GM12878 (cell line): ENCODE data around the gene ATP2B1. TPM values are rescaled to one million over a fixed set of nuclear protein-coding genes. Genes with fewer than 3 reads are reported as not detected.

Experiments used
- ATAC-seq: fragments of 200-7000 bp; cut with Tn5 transposase; 3 replicates; pipeline ENCODE4 v1.9.1; 2020; ENCODE audit warnings: mild to moderate bottlenecking, moderate library complexity
- BruUV-seq: library from RNA; stranded (reverse); fragments of 400-500 nt; replicated peaks from 2 replicates; lab custom pipeline; 2021; lab: Mats Ljungman, UMichigan
- CTCF ChIA-PET: fragments of 300-600 bp; sonication (Branson Sonifier 250); formaldehyde crosslinking; extraction: SDS; loops from one replicate; lab custom pipeline; 2021; ENCODE audit warnings: inconsistent platforms; lab: Yijun Ruan, JAX
- POLR2A ChIA-PET: fragments of 350-600 bp; formaldehyde crosslinking; extraction: SDS; loops from one replicate; lab custom pipeline; 2021; ENCODE audit warnings: inconsistent platforms; lab: Charles Lee
- RAD21 ChIA-PET: fragments of 300-600 bp; sonication (Branson Sonifier 250); formaldehyde crosslinking; loops from one replicate; lab custom pipeline; 2023; ENCODE audit warnings: antibody characterized with exemption; ENCODE audit not compliant: unreplicated experiment; lab: Charles Lee
- SMC1A ChIA-PET: fragments of 300-600 bp; sonication (Branson Sonifier 250); formaldehyde crosslinking; loops from one replicate; lab custom pipeline; 2023; ENCODE audit not compliant: unreplicated experiment, uncharacterized antibody; lab: Charles Lee
- DNase-seq: peaks from one replicate; pipeline ENCODE4 v3.0.0-alpha.2; 2011; ENCODE audit warnings: low read depth, low spot score
- FAIRE-seq: peaks from 3 replicates; lab custom pipeline; 2011; peaks lifted over from hg19 to GRCh38; lab: Jason Lieb, UNC
- H2AFZ ChIP-seq: 2 replicates; pipeline ENCODE4 v1.6.0; 2011; ENCODE audit warnings: low read depth, low read length, control low read depth; ENCODE audit not compliant: control insufficient read depth
- H3K27ac ChIP-seq: 2 replicates; pipeline ENCODE4 v1.5.1; 2011; ENCODE audit warnings: control low read depth; ENCODE audit not compliant: control insufficient read depth, insufficient read depth
- H3K27me3 ChIP-seq, 2 experiments: replicated peaks in 1 of 2; 2 replicates each; pipeline versions ENCODE4 v1.6.0 to v1.6.1; 2011; ENCODE audit warnings: low read length in 1 of 2; ENCODE audit not compliant: control insufficient read depth in 2 of 2, insufficient read depth in 2 of 2
- H3K36me3 ChIP-seq, 2 experiments: 2 replicates each; pipeline ENCODE4 v1.5.1; 2011; ENCODE audit warnings: low read length in 1 of 2; ENCODE audit not compliant: control insufficient read depth in 2 of 2, insufficient read depth in 2 of 2
- H3K4me1 ChIP-seq: 2 replicates; pipeline ENCODE4 v1.6.1; 2011; ENCODE audit warnings: mild to moderate bottlenecking, low read length, moderate library complexity, mixed read lengths; ENCODE audit not compliant: control insufficient read depth, insufficient read depth
- H3K4me2 ChIP-seq: 2 replicates; pipeline ENCODE4 v1.6.0; 2011; ENCODE audit warnings: control low read depth; ENCODE audit not compliant: control insufficient read depth, insufficient read depth
- H3K4me3 ChIP-seq: fragments of 200-600 bp; sonication (generic); 2 replicates; pipeline ENCODE4 v1.5.1; 2016
- H3K79me2 ChIP-seq: 2 replicates; pipeline ENCODE4 v1.6.0; 2011; ENCODE audit warnings: low read length; ENCODE audit not compliant: control insufficient read depth, insufficient read depth
- H3K9ac ChIP-seq: 2 replicates; pipeline ENCODE4 v1.8.0; 2011; ENCODE audit warnings: low read length, control low read depth, mixed read lengths; ENCODE audit not compliant: control insufficient read depth, insufficient read depth
- H3K9me3 ChIP-seq: replicated peaks from 3 replicates; pipeline ENCODE4 v1.5.1; 2011; ENCODE audit warnings: mild to moderate bottlenecking, low read length; ENCODE audit not compliant: control insufficient read depth, insufficient read depth
- H4K20me1 ChIP-seq: 2 replicates; pipeline ENCODE4 v1.6.0; 2011; ENCODE audit not compliant: control insufficient read depth, insufficient read depth
- BMI1 ChIP-seq: fragments of 450-650 bp; IDR thresholded peaks from 2 replicates; pipeline ENCODE4 v1.6.1; 2016; ENCODE audit warnings: mild to moderate bottlenecking, moderate library complexity, borderline replicate concordance
- EGR1 ChIP-seq, 2 experiments: IDR thresholded peaks; 1 replicate in 1 of 2; 2 replicates in 1 of 2; pipeline ENCODE4 v1.6.1; 2011 to 2012; ENCODE audit warnings: low read depth in 2 of 2, low read length in 2 of 2, borderline replicate concordance in 1 of 2, mild to moderate bottlenecking in 1 of 2, moderate library complexity in 1 of 2
- WGBS: methylation state at CpG from one replicate; pipeline ENCODE4 v1.1.6; 2016; ENCODE audit warnings: low lambda C conversion rate; ENCODE audit not compliant: insufficient replicate concordance, insufficient coverage; ENCODE audit errors: missing lambda C conversion rate; 5-methylcytosine and 5-hydroxymethylcytosine counted together
- in situ Hi-C: fragments of 300-500 bp; cut with MboI; formaldehyde crosslinking; loops from 9 replicates; pipeline ENCODE4 v1.14.3; 2018; ENCODE audit warnings: mixed read lengths
- intact Hi-C: fragments of 100-400 bp; cut with micrococcal nuclease; formaldehyde crosslinking; loops from one replicate; pipeline ENCODE4 v1.14.2; 2022; ENCODE audit not compliant: unreplicated experiment
- polyA plus RNA-seq, 11 experiments: library from polyadenylated mRNA; depleted of rRNA in 4 of 11; unstranded in 6 of 11; stranded (reverse) in 5 of 11; fragments of >200 nt; fragmentation: Nextera tagmentation in 4 of 11; fragmentation: Illumina TruSeq in 1 of 11; extraction: Ambion mirVana in 4 of 11; extraction: Trizol in 1 of 11; gene quantifications; 1 replicate in 1 of 11; 2 replicates in 10 of 11; pipeline versions ENCODE4 v1.2.1 to v1.2.3, GENCODE V29; 2011 to 2016; ENCODE audit warnings: inconsistent platforms in 2 of 11, missing spikeins in 2 of 11, low read depth in 1 of 11
- total RNA-seq, 4 experiments: library from RNA; depleted of rRNA in 3 of 4; stranded (reverse); fragments of >200 nt in 3 of 4; fragmentation: Illumina TruSeq in 1 of 4; extraction: Trizol in 1 of 4; gene quantifications; 2 replicates each; pipeline versions ENCODE4 v1.2.1 to v1.2.3, GENCODE V29; 2013 to 2021
- TF ChIP-seq, protein P1 (sequence below): IDR thresholded peaks from 2 replicates; pipeline ENCODE4 v1.6.1; 2012; ENCODE audit warnings: low read length, inconsistent platforms
- TF ChIP-seq, protein P2 (sequence below): fragments of 450-650 bp; IDR thresholded peaks from 2 replicates; pipeline ENCODE4 v1.6.1; 2018; ENCODE audit warnings: borderline replicate concordance, mild to moderate bottlenecking; ENCODE audit not compliant: partially characterized antibody
- TF ChIP-seq, protein P3 (sequence below): IDR thresholded peaks from 2 replicates; pipeline ENCODE4 v1.6.1; 2011; ENCODE audit warnings: borderline replicate concordance, low read depth, mild to moderate bottlenecking, moderate library complexity, low read length; ENCODE audit not compliant: insufficient read depth, poor library complexity, severe bottlenecking
- TF ChIP-seq, protein P4 (sequence below): IDR thresholded peaks from 2 replicates; pipeline ENCODE4 v1.6.1; 2011; ENCODE audit warnings: low read depth, low read length, improper control_type of control experiment, borderline replicate concordance
- TF ChIP-seq, protein P5 (sequence below): fragments of 150-350 bp; IDR thresholded peaks from 2 replicates; pipeline ENCODE4 v1.6.1; 2016; ENCODE audit warnings: low read depth, low read length

ATP2B1 gene
- total and polyA plus RNA-seq, 10 of the 15 experiments (the other 5 are each of a cell fraction or from before 2014, with no cell fraction given): 15.9 to 67.8 (median 48.5) TPM

DNA sequence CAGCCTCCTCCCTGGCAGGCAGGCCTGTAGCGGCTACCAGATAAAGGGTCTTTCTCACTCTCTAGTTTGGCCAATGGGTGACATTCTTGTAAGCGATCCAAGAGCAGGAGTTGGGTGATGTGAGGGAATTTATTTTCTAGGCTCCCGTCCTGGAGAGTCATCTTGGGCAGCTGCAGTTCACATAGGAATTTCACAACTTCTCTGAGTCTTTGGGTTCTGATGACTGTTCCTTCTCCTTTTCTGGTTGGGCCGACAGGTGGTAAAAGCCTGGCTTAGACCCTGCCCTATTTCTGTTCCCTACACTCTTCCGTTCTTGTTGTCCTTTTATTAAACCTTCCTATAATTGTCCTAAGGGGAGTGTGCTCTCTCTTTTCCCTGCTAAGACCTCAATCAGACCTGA is 140.2 kb downstream of the ATP2B1 start:
- no peak overlapping the region for H3K4me3 ChIP-seq
- H3K27ac ChIP-seq: no peak overlapping the region
- no peak overlapping the region for H3K4me2 ChIP-seq
- intact Hi-C loops: no loop called here
- no peaks in the 10 kb centered on the region for H3K4me1 ChIP-seq
- ChIA-PET RAD21 (no interaction called here), POLR2A (interaction anchor here (0.6 kb wide), 1 partner anchor 57 kb away, joined by 3 read pairs; no protein-coding TSS in a partner anchor), CTCF (interaction anchor here (0.6 kb wide), 1 partner anchor 274 kb away, joined by 3 read pairs; no protein-coding TSS in a partner anchor), SMC1A (no interaction called here)
- no peaks in the 10 kb centered on the region for H3K36me3 ChIP-seq
- BruUV-seq: no TSS peak
- FAIRE-seq: no peak
- H4K20me1 ChIP-seq: no peaks in the 10 kb centered on the region
- in situ Hi-C loops: no loop called here
- no peak for DNase-seq
- no peak overlapping the region for H2AFZ ChIP-seq
- 85% methylated on average over 5 of the region's 5 CpGs for WGBS
- no peaks in the 10 kb centered on the region for H3K27me3 ChIP-seq
- H3K9me3 ChIP-seq: no peaks in the 10 kb centered on the region
- no peak for ATAC-seq
- no peaks in the 10 kb centered on the region for H3K79me2 ChIP-seq
- H3K9ac ChIP-seq: no peak overlapping the region
- TF ChIP-seq, protein P1, sequence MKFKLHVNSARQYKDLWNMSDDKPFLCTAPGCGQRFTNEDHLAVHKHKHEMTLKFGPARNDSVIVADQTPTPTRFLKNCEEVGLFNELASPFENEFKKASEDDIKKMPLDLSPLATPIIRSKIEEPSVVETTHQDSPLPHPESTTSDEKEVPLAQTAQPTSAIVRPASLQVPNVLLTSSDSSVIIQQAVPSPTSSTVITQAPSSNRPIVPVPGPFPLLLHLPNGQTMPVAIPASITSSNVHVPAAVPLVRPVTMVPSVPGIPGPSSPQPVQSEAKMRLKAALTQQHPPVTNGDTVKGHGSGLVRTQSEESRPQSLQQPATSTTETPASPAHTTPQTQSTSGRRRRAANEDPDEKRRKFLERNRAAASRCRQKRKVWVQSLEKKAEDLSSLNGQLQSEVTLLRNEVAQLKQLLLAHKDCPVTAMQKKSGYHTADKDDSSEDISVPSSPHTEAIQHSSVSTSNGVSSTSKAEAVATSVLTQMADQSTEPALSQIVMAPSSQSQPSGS: no peak
- TF ChIP-seq EGR1 (IDR thresholded peaks at IDR 0.05; ENCODE audit: borderline replicate concordance in 1 of 2, low read depth in 2 of 2, low read length in 2 of 2): no peak
- TF ChIP-seq, protein P2, sequence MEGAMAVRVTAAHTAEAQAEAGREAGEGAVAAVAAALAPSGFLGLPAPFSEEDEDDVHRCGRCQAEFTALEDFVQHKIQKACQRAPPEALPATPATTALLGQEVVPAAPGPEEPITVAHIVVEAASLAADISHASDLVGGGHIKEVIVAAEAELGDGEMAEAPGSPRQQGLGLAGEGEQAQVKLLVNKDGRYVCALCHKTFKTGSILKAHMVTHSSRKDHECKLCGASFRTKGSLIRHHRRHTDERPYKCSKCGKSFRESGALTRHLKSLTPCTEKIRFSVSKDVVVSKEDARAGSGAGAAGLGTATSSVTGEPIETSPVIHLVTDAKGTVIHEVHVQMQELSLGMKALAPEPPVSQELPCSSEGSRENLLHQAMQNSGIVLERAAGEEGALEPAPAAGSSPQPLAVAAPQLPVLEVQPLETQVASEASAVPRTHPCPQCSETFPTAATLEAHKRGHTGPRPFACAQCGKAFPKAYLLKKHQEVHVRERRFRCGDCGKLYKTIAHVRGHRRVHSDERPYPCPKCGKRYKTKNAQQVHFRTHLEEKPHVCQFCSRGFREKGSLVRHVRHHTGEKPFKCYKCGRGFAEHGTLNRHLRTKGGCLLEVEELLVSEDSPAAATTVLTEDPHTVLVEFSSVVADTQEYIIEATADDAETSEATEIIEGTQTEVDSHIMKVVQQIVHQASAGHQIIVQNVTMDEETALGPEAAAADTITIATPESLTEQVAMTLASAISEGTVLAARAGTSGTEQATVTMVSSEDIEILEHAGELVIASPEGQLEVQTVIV: no peak
- TF ChIP-seq, protein P3, sequence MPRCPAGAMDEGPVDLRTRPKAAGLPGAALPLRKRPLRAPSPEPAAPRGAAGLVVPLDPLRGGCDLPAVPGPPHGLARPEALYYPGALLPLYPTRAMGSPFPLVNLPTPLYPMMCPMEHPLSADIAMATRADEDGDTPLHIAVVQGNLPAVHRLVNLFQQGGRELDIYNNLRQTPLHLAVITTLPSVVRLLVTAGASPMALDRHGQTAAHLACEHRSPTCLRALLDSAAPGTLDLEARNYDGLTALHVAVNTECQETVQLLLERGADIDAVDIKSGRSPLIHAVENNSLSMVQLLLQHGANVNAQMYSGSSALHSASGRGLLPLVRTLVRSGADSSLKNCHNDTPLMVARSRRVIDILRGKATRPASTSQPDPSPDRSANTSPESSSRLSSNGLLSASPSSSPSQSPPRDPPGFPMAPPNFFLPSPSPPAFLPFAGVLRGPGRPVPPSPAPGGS: no peak
- TF ChIP-seq, protein P4, sequence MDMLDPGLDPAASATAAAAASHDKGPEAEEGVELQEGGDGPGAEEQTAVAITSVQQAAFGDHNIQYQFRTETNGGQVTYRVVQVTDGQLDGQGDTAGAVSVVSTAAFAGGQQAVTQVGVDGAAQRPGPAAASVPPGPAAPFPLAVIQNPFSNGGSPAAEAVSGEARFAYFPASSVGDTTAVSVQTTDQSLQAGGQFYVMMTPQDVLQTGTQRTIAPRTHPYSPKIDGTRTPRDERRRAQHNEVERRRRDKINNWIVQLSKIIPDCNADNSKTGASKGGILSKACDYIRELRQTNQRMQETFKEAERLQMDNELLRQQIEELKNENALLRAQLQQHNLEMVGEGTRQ: no peak
- no peak for TF ChIP-seq BMI1
- TF ChIP-seq, protein P5, sequence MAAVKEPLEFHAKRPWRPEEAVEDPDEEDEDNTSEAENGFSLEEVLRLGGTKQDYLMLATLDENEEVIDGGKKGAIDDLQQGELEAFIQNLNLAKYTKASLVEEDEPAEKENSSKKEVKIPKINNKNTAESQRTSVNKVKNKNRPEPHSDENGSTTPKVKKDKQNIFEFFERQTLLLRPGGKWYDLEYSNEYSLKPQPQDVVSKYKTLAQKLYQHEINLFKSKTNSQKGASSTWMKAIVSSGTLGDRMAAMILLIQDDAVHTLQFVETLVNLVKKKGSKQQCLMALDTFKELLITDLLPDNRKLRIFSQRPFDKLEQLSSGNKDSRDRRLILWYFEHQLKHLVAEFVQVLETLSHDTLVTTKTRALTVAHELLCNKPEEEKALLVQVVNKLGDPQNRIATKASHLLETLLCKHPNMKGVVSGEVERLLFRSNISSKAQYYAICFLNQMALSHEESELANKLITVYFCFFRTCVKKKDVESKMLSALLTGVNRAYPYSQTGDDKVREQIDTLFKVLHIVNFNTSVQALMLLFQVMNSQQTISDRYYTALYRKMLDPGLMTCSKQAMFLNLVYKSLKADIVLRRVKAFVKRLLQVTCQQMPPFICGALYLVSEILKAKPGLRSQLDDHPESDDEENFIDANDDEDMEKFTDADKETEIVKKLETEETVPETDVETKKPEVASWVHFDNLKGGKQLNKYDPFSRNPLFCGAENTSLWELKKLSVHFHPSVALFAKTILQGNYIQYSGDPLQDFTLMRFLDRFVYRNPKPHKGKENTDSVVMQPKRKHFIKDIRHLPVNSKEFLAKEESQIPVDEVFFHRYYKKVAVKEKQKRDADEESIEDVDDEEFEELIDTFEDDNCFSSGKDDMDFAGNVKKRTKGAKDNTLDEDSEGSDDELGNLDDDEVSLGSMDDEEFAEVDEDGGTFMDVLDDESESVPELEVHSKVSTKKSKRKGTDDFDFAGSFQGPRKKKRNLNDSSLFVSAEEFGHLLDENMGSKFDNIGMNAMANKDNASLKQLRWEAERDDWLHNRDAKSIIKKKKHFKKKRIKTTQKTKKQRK: no peak
